Right atrium auricular region (tissue), 2 donors: ENCODE results near the gene STXBP4. TPM values are rescaled to one million over a fixed set of nuclear protein-coding genes. Genes with fewer than 3 reads are reported as not detected.

ENCODE experiments used
- DNase-seq: peaks from one replicate; pipeline ENCODE4 v3.0.0-alpha.2; 2019; ENCODE audit warnings: low spot score
- H3K27ac ChIP-seq, 2 donors: fragments of 200-600 bp; sonication (generic); 1 replicate in 1 of 2; 2 replicates in 1 of 2; pipeline ENCODE4 v1.5.1; 2016 to 2019
- H3K27me3 ChIP-seq, 2 donors: fragments of 200-600 bp; sonication (generic); one replicate each; pipeline versions ENCODE4 v1.5.1 to v1.6.0; 2017 to 2019
- H3K36me3 ChIP-seq: fragments of 200-600 bp; sonication (generic); one replicate; pipeline ENCODE4 v1.5.1; 2016
- H3K4me1 ChIP-seq, 2 donors: fragments of 200-600 bp; sonication (generic); one replicate each; pipeline versions ENCODE4 v1.5.1 to v1.6.0; 2017 to 2019
- H3K4me3 ChIP-seq, 2 donors: fragments of 200-600 bp; sonication (generic); 1 replicate in 1 of 2; 2 replicates in 1 of 2; pipeline ENCODE4 v1.5.1; 2017 to 2019; ENCODE audit warnings: mild to moderate bottlenecking in 1 of 2, moderate library complexity in 1 of 2
- H3K9me3 ChIP-seq, 2 donors: fragments of 200-600 bp; sonication (generic); one replicate each; pipeline ENCODE4 v1.5.1; 2019
- total RNA-seq, 2 donors: library from RNA; depleted of rRNA; stranded (reverse); fragments of >200 nt; gene quantifications; one replicate each; pipeline ENCODE4 v1.1.0, GENCODE V29; 2016
- TF ChIP-seq, protein P1 (sequence below), 2 donors: fragments of 200-600 bp; sonication (generic); IDR thresholded peaks; one replicate each; pipeline ENCODE4 v1.5.1; 2019; ENCODE audit warnings: antibody characterized with exemption in 2 of 2

STXBP4 gene
- total RNA-seq, 2 donors from 2014 or later = 3.9 to 17.1 TPM

DNA sequence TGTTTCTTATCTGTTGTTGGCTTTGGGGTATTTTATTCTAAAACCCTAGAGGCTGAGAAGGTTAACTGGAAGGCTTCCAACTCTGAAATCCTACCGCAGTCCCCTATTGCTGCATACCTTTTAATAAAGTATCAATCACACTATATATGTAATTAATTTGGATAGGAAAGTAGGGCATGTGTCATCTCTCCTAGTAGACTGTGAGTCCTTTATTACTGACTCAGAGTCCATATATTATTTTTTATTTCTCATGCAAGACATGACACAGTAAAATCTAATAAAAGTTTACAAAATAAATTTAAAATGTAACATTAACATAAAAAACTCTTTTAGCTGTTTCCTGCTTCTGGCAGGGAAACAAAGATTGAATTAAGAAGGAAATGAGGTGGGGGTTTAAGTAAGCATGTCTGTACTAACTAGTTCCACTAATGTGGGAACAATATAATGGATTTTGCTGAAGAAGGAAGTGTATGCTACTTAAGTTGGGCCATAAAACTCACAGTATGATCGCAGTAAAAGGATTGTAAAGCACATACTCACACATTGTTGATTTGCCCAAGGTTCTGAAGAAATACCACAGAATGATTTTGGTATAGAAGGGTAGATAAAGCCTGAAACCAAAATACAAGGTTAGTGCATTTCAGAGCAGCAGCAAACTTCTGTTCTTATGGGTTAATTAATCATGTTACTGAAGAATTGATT is 198.6 kb downstream of the STXBP4 start:
- DNase-seq = no peak
- H3K9me3 ChIP-seq = no peaks in the 10 kb centered on the region
- no peaks in the 10 kb centered on the region for H3K27me3 ChIP-seq
- H3K4me3 ChIP-seq = no peak overlapping the region
- H3K36me3 ChIP-seq = no peaks in the 10 kb centered on the region
- H3K4me1 ChIP-seq = no peaks in the 10 kb centered on the region
- H3K27ac ChIP-seq = no peak overlapping the region
- TF ChIP-seq, protein P1, sequence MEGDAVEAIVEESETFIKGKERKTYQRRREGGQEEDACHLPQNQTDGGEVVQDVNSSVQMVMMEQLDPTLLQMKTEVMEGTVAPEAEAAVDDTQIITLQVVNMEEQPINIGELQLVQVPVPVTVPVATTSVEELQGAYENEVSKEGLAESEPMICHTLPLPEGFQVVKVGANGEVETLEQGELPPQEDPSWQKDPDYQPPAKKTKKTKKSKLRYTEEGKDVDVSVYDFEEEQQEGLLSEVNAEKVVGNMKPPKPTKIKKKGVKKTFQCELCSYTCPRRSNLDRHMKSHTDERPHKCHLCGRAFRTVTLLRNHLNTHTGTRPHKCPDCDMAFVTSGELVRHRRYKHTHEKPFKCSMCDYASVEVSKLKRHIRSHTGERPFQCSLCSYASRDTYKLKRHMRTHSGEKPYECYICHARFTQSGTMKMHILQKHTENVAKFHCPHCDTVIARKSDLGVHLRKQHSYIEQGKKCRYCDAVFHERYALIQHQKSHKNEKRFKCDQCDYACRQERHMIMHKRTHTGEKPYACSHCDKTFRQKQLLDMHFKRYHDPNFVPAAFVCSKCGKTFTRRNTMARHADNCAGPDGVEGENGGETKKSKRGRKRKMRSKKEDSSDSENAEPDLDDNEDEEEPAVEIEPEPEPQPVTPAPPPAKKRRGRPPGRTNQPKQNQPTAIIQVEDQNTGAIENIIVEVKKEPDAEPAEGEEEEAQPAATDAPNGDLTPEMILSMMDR (IDR thresholded peaks at IDR 0.05) = no peak

DNA sequence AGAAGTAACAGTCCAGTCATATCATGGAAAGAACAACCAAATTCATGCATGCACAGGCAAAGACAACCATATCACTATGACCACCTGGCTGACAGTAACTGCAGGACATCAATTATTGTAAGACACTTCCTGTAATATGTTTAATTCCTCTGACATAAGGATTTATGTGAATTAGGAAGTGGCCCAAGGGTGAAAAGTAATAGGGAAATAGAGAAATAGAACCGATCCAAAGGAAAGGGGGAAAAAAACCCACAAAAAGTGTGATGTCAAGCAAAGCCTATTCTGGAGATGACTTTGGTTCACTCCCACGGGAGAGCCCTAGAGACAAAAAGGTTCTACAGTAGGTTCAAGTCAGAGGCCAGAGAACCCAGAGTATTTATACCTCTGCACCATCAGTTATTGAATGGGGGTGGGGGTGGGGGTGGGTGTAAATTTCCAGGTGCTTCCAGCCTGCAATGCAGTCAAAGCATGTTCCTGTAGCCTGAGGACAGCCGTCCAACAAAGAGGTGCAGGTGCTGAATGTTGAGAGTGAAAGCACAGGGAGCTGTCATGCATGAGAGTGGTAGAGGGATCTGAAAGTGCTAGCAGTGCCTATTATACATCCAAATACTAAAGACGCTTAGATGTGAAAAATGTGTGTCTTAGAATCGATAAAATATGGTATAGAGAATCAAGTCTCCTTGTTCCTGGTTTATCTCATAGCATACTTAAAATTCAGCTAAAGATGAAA is 200.6 kb downstream of the STXBP4 start:
- no peak for DNase-seq
- Histone ChIP-seq H3K4me1 (no peaks in the 10 kb centered on the region), H3K4me3 (no peak overlapping the region), H3K36me3 (no peaks in the 10 kb centered on the region), H3K27ac (no peak overlapping the region), H3K27me3 (no peaks in the 10 kb centered on the region), H3K9me3 (no peaks in the 10 kb centered on the region)
- TF ChIP-seq, protein P1 (IDR thresholded peaks at IDR 0.05) = no peak

DNA sequence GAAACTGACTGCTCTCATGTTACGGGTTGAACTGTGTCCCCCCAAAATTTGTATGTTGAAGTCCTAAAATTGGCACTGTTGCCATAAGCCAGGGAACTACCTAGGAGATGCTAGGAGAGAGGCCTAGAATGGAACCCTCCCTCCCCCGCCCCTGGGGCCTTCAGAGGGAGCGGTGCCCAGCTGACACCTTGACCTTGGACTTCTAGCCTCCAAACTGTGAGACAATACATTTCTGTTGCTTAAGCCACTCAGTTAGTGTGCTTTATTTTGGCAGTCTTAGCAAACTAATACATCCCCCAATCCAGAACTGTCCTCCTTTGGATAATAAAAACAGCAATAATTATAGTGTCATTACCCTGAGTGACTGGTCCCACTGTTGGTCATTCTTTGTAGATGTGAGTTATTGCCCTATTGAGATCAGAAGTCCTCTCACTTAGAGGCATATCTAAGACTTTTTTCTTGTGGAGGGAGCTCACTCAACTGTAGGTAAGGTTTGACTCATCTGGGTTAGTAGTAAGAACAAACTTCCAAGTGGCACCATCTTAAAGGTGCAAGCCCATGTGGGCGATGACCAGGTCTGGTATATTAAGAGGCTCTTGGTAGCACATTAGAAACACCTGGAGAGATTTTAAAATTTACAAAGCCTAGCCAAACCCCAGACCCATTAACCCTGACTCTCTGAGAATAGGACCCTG is 203.2 kb downstream of the STXBP4 start:
- DNase-seq = no peak
- TF ChIP-seq, protein P1 (IDR thresholded peaks at IDR 0.05) = no peak
- Histone ChIP-seq H3K4me1 (no peaks in the 10 kb centered on the region), H3K27me3 (no peaks in the 10 kb centered on the region), H3K27ac (no peak overlapping the region), H3K36me3 (no peaks in the 10 kb centered on the region), H3K9me3 (no peaks in the 10 kb centered on the region), H3K4me3 (no peak overlapping the region)

DNA sequence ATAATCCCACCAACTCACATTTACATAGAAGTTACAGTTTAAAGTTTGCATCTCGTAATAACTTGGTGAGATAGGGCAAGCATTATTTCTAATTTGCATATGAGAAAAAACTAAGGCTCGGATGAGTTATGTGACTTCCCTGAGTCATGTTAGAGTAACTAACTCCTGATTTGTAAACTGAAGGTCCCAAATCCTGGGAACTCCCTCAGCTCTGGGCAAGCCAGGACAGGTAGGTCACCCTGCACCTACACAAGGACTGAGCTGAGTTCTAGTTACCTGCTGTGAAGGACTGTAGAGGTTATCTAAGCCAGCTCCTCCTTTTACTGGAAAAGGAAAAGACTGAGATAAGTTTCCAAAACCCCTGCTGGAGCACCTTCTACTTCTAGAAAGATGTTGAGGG is 204.0 kb downstream of the STXBP4 start:
- no peaks in the 10 kb centered on the region for H3K27me3 ChIP-seq
- H3K4me1 ChIP-seq = no peaks in the 10 kb centered on the region
- H3K36me3 ChIP-seq = no peaks in the 10 kb centered on the region
- H3K9me3 ChIP-seq = no peaks in the 10 kb centered on the region
- no peak overlapping the region for H3K4me3 ChIP-seq
- no peak overlapping the region for H3K27ac ChIP-seq
- TF ChIP-seq, protein P1 (IDR thresholded peaks at IDR 0.05) = no peak
- DNase-seq = no peak

DNA sequence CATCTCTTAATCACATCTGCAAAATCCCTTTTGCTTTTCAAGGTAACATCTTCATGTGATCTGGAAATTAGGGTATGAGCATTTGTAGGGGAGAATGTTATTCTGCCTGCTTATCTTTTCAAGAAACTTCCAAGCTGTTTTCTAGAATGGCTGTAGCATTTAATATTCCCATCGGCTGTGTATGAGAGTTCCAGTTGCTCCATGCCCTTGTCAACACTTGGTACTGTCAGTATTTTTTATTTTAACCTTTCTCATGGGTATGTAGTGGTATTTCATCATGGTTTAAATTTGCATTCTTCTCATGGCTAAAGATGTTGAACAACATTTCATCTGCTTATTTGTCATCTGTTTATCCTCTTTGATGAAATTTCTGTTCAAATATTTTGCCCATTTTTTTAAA is 205.6 kb downstream of the STXBP4 start:
- DNase-seq = no peak
- no peaks in the 10 kb centered on the region for H3K27me3 ChIP-seq
- no peak overlapping the region for H3K27ac ChIP-seq
- H3K4me3 ChIP-seq = no peak overlapping the region
- no peaks in the 10 kb centered on the region for H3K4me1 ChIP-seq
- H3K36me3 ChIP-seq = no peaks in the 10 kb centered on the region
- no peaks in the 10 kb centered on the region for H3K9me3 ChIP-seq
- TF ChIP-seq, protein P1 (IDR thresholded peaks at IDR 0.05) = no peak
